GM23248 (cell line): Measurements from ENCODE around the gene MON1B.

Experiments
- EZH2 ChIP-seq: fragments of 200-600 bp; sonication (generic); IDR thresholded peaks from 2 replicates; pipeline ENCODE4 v1.6.1; 2018; ENCODE audit warnings: antibody characterized with exemption, mild to moderate bottlenecking; ENCODE audit not compliant: insufficient read depth, poor library complexity, severe bottlenecking
- EZH2phosphoT487 ChIP-seq: fragments of 200-600 bp; sonication (generic); IDR thresholded peaks from 2 replicates; pipeline ENCODE4 v1.6.1; 2018; ENCODE audit warnings: antibody characterized with exemption, moderate library complexity, mild to moderate bottlenecking, low read depth; ENCODE audit not compliant: insufficient read depth

DNA sequence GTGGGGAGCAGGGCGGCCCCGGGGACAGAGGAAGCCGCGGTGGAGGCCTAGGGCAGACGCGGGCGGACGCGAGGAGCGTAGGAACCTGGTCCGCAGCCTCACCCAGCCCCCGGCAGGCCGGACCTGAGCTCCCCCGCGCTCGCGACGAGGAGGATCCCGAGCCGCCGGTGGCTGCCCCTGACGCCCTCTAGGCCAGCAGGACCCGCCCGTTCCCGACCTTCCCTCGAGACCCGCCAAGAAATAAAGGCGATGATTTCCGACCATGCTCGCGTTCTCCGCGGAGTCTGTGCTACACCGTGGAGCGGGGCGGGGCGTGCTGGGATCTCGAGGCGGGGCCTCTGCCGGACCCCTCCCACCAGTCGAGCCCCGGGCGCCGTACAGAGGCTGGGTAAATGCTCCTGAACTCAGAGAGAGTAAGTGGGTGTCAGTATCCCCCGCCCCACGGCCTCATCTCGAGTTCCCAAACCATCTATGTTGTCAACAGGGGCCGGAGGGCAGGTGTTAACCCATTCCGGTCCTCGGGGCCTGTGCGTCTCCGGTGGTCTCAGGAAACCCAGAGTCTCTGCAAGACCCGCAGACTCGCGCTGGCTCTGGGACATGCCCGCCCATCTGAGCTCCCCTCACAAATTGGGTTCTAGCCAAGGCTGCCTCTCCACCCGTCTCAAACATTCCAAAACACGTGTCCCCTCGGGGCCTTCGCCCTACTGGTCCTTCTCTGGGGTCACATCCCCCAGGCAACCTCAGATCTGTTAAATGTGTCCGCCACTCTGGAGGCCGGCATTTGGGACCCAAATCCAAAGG, 22.0 kb downstream of the MON1B start:
- TF ChIP-seq EZH2phosphoT487 = no peak
- peak; percentile 56 for TF ChIP-seq EZH2
